GM15510 (cell line): Measurements from ENCODE around the gene MIOS.
A peak's percentile ranks its signal among the peaks of the same experiment; 100 is the strongest.

Source experiments
- POLR2A ChIP-seq: IDR thresholded peaks from 3 replicates; pipeline ENCODE4 v1.6.1; 2011; ENCODE audit warnings: borderline replicate concordance; ENCODE audit not compliant: insufficient read length; ENCODE audit errors: extremely low read depth

MIOS gene

DNA sequence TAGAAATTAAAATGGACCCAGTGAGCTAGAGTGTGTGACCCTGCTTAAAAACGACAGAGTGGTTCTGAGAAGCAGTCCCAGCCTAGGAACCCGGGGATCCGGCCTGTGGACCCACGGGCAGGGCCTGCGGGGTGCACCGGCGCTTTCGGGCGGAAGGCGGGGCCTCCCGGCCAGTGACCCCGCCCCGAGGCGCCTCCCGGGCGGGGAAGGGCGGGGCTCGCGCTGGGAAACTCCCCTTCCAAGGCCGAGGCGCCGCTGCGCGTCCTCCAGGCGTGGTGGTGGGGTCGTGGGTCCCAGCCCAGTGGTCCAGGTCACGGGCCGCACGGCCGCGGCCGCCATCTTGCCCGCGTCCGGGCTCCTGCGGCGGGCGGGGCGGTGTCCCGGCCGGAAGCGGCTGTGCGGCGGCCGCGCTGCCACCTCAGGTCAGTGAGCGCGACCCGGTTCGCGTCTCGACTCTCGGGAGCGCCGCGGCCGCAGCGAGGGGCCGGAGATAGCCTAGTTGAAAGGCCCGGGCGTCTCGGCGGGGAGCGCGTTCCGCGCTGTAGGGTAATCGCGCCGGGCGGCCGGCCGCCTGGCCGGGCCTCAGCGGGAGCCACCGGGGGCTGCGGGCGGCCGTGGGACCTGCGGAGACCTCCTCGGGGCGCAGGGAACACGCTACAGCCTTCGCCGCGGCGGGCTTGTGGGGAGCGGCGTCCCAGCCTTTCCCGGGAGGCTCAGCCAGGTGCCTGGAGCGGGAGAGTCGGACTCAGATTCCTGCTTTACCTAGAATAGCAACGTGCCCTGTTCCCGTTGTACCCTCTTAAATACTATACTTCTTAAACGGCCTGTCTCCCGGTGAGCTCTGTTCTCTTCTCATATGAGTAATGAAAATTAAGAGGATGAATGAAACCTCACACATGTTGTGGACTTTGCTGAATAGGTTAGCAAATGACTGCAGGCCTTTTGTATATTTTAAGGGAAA is at the start of gene MIOS:
MIOS (plus strand) TSS at position 234 of the 961 bp plus-strand sequence. CDS start 5,592 bp downstream, outside the sequence.
- peak; percentile 79 for TF ChIP-seq POLR2A

DNA sequence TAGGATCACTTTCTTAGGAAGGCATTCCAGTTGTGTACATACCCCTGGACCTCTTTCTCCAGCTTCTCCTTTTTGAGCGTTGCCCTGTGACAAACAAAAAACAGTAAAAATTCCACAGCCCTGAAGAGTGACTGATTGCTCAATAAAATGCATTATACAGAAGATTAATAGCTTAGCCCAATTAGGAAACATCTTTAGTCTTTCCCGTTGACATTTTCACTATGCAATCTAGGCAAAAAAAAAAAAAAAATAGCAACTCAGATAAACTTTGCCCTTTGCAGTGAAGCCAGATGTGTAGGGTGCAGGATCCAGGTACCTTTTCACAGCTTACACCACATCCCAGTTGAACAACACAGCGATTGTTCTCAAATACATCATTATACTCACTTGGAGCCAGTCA is 48.9 kb upstream of the MIOS start:
- no peak for TF ChIP-seq POLR2A

DNA sequence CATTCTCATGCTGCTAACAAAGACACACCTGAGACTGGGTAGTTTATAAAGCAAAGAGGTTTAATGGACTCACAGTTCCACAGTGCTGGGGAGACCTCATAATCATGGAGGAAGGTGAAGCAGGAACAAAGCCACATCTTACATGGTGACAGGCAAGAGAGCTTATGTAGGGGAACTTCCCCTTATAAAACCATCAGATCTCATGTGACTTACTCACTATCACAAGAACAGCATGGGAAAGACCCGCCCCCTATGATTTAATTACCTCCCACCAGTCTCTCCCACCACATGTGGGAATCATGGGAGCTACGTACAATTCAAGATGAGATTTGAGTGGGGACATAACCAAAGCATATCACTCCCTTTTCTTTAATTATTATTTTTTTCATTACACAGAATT is 47.6 kb upstream of the MIOS start:
- TF ChIP-seq POLR2A = no peak

DNA sequence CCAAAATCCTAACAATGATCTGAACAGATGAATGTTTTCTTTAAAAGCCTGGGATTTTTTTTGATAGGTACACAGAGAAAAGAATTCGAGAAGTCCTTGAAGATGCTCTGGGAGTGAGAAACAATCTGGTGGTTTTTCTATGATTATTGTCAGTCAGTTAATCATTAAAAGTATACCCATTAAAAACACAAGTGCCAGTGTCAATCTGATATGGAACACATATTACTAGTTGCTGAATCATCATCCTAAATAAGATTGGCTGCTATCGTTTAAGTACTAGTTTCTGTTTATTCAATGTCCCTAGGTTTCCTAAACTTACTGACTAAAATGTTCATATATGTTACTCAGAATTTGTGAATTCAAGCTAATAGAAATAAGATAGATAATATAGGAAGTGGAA is 47.2 kb upstream of the MIOS start:
- no peak for TF ChIP-seq POLR2A

DNA sequence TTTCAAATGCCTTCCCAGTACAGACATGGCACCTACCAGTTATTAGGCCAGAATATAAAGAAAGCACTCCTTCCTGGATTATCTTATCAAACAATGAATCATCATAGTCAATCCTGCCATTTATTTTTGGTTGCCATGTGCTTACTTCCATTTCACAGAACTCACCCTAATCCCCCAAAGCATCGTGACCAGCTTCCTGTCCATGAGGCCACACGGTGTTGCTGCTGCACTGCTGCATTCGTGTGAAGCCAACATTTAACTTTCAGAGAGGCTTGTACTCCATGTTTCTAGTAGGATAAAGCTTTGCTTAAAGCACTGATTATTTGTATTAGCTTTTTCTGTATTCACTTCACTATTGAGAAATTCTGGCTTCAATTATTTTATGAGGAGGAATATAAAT is 45.4 kb upstream of the MIOS start:
- no peak for TF ChIP-seq POLR2A

DNA sequence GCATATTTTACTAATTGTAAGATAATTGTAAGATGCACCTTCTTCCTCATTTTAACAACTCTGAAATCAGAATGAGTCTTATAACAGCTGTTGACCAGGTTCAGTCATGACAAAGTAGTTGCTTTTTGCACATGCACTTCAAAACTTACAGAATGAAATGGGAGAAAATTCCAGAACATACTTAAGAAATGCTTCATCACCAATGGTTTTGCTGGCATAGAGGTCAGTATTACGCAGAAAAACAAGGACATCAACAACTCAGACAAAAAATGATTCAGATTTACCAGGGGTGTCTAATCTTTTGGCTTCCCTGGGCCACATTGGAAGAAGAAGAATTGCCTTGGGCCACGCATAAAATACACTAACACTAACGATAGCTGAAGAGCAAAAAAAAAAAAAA is 44.3 kb upstream of the MIOS start:
- TF ChIP-seq POLR2A = no peak

DNA sequence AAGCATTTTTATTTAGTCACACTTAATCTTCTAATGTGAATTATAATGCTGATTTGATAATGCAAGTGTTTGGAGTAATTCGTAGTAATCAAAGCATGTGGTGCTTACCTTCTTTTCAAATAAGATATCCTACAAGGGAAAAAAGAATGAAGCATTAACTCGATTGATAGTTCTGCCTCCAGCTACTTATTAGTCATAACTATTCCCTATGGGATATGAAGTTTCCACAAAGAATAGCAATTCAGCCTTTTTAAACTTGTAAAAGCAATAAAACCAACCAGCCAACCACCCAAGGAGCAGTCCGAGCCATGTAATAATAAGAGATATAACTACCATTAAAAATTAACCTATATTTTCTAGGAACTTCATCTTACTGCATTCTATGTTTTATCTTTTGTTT is 42.6 kb upstream of the MIOS start:
- no peak for TF ChIP-seq POLR2A

DNA sequence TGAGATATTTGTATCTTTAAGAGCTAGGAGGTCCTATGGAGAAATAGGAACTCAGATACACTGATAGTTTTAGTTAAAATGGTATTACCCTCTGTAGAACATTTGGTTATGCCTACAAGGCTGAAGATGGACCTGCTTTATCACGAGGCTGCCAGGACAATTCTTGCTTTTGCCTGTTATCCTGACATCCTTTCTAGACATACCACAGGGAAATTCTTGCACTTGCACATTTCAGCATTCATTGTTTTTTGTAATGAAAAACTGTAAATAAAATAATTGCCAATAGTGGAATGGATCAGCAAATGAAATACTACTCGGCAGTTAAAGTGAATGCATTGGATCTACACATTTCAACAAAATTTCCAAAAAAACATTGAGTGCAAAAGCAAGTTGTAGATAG is 40.7 kb upstream of the MIOS start:
- no peak for TF ChIP-seq POLR2A

DNA sequence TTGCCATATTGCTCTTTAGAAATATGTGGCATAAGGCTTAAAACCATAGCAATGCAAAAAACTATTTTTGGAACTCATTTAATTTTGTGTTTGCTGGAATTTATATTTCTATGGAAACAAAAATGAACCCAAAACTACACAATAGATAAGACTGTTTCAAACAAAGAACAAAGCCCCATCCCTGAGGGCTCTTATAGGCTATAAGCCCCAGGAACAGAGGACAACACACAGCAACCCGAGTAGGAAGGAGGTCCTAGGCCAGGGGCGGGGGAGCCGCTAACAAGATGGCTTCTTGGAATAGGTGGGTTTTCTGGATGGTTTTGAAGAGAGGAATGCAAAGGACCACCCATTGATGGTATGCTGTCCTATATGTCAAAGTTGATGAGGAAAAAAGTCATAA is 39.6 kb upstream of the MIOS start:
- no peak for TF ChIP-seq POLR2A

DNA sequence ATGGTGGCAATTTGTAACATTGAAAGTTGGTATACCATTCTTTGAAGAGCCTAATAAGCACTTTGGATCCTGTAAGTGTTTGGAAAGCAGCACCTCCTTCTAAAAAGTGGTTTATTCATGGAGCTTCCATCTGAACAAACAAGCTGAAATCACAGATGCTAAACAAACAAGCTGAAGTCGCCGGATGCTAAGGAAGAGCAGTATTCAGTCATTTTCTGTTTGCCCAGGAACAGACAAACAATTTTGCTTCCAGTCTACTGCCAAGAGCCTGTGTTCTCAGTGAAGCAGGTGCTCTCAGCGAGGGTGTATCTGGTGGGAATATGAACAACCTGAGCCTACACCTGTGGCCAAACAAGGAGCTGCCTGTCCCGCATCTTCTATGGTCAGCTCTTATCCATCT is 37.4 kb upstream of the MIOS start:
- no peak for TF ChIP-seq POLR2A

DNA sequence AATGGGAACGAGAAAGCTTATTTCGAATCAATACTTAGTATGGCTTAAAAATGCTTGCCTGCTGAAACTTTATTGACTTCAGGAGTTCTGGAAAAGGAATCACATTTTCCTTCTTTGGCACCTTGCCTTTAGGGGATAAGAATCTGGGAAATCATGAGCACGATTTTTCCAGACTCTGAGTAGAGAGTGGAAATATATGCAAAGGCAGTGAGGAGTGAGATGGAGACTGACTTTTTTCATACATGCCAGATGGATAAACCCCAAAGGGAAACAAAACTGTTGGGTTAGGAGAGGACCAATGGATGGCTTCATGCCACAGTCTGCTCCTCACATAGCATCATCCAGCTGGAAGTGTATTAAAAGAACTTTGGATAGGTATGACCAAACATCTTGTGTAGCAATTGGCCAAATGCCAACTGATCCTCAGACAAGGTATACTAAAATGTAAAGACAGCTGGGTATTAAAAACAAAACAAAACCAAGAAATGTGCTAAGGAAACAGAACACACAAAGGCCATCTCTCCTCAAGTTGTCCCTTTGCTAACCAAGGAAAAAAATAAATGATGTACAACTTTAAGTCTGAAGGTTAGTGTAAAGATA is 32.8 kb upstream of the MIOS start:
- TF ChIP-seq POLR2A = no peak

DNA sequence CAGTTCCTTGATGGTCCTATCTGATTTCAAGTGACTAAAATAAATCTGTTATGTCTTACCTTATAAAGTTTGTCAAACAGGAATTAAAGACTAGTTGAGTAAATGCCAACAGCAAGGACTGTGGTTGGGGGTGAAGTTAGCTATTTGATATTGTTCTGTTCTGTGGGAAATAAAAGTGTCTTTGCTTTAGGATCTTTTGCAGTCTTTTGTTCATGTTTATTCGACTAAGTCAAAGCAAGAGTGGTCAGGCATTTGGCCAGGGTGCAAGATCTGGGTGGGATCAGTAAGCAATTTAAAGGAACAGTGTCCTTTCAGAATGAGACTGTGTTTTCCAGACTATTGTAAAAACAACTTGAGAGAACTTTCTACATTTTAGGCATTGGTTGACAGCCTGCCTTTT is 31.0 kb upstream of the MIOS start, which contains the start of gene COL28A1:
COL28A1 (minus strand) TSS at position 183 of the 400 bp plus-strand sequence. CDS start 2,998 bp downstream, outside the sequence.
- TF ChIP-seq POLR2A = no peak

DNA sequence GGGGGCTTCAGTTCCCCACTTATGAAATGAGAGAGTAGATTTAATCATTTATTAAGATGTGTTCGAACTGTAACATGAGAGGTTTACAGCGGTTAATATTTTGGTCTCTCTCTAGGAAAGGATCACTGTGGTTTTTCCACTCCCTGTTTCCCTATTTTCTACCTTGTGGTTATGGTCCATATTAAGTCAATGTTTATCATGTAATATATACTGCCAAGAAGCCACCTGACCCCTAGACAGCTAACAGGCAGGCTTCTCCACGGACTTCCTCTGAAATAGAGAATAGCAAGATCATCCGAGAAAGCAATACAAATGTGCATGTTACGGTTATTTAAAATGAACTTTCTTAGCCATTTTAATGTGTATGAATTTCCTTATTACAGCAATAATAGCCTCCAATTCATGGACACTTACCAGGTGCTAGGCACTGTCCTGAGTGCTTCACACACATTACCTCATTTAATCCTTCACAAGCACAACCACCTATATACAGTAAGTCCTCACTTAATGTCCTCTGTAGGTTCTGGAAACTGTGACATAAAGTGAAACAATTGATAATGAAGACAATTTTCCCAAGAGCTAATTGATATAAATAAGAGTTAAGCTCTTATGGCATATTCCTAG is 30.2 kb upstream of the MIOS start:
- no peak for TF ChIP-seq POLR2A

DNA sequence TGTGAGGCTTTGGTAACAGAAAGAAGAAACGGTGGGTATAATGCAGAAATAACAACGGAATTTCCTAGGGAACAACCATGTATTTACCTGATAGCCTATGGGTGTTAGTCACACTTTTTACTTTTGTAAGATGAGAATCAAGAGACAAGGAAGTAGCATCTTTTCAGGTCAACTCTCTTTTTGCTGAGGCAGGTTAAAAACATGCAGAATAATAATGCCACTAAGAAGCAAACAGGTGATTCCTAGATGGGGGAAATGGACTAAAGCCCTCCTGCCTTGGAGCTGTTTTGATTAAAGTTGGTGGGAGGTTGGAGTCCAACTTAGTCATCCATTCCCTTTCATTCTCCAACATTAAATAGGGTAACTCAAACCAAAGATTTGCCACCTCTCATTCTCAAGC is 29.0 kb upstream of the MIOS start:
- TF ChIP-seq POLR2A = no peak

DNA sequence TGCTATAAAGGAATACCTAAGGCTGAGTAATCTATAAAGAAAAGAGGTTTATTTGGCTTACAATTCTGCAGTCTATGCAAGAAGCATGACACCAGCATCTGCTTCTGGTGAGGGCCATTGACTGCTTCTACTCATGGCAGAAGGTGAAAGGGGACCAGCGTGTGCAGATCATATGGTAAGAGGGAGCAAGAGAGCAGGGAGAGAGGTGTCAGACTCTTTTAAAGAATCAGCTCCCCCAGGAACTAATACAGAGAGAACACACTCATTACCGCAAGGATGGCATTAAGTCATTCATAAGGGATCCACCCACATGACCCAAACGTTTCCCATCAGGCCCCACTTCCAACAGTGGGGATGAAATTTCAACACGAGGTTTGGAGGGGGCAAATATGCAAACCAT is 27.5 kb upstream of the MIOS start:
- no peak for TF ChIP-seq POLR2A

DNA sequence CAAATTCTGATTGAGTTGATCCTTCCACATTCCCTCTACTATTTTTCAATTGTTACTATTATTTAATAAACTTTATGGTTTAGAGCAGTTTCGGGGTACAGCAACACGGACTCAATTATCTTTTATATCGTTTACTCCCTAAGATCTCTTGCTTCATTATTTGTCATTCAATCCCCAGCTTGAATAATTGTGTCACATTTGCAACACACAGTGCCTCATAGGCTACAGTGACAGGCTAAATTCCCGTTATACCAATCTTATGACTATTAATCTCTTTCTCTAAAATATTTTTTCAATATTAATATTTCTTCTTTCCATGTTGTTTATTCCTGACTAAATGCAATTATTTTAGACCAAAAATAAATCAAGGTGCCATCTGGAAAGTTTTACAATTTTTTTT is 27.0 kb upstream of the MIOS start:
- TF ChIP-seq POLR2A = no peak

DNA sequence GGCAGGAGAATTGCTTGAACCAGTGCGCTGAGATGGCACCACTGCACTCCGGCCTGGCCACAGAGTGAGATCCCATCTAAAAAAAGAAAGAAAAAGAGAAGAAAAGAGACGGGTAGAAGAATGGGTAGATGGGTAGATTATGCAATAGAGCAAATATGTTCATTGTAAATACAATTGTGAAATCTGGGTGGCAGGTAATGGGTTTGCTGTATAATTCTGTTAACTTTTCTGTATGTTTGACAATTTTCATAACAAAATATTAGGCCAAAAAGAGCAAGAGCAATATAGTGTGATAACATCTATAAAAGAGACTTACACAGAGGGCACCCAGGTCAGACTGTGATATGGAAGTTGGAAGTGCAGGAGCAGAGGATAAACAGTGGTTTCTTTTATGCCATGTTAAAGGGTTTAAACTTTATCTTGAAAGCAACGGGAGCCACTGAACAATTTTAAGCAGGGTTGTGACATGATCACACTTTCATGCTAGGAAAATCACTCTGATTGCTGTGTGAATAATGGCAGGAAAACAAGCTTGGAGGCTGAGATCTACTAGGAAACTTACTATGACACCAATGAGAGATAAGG is 24.3 kb upstream of the MIOS start:
- no peak for TF ChIP-seq POLR2A
